GM12878 (cell line): ENCODE measurements around the gene ARL5C. TPM values are rescaled to one million over a fixed set of nuclear protein-coding genes. Genes with fewer than 3 reads are reported as not detected.

Experiments
- BHLHE40 ChIP-seq, 2 experiments: fragments of 450-650 bp in 1 of 2; IDR thresholded peaks; 2 replicates each; pipeline ENCODE4 v1.6.1; 2011 to 2017; ENCODE audit warnings: low read depth in 2 of 2, borderline replicate concordance in 1 of 2, improper control_type of control experiment in 1 of 2, low read length in 1 of 2, mild to moderate bottlenecking in 1 of 2
- CHD4 ChIP-seq: fragments of 200-600 bp; sonication (generic); IDR thresholded peaks from 2 replicates; pipeline ENCODE4 v1.6.1; 2016; ENCODE audit warnings: mild to moderate bottlenecking
- E2F4 ChIP-seq: IDR thresholded peaks from 2 replicates; pipeline ENCODE4 v1.6.1; 2012; ENCODE audit warnings: low read depth, low read length, improper control_type of control experiment
- ETV6 ChIP-seq, 2 experiments: fragments of 450-650 bp in 1 of 2; IDR thresholded peaks in 1 of 2; conservative IDR thresholded peaks in 1 of 2; 2 replicates each; pipeline ENCODE4 v1.6.1; 2014; ENCODE audit warnings: antibody characterized with exemption in 1 of 2, borderline replicate concordance in 1 of 2, low read depth in 1 of 2, mild to moderate bottlenecking in 1 of 2, moderate library complexity in 1 of 2
- EZH2 ChIP-seq: IDR thresholded peaks from 2 replicates; pipeline ENCODE4 v1.6.1; 2012; ENCODE audit warnings: low read depth, mild to moderate bottlenecking, control low read depth, inconsistent platforms, low read length, borderline replicate concordance; ENCODE audit not compliant: control insufficient read depth
- FOS ChIP-seq: IDR thresholded peaks from 3 replicates; pipeline ENCODE4 v1.6.1; 2011; ENCODE audit warnings: borderline replicate concordance; ENCODE audit not compliant: insufficient read length; ENCODE audit errors: extremely low read depth
- FOXM1 ChIP-seq: IDR thresholded peaks from 2 replicates; pipeline ENCODE4 v1.6.1; 2012; ENCODE audit warnings: low read depth, mild to moderate bottlenecking, inconsistent platforms, low read length, moderate library complexity
- IKZF1 ChIP-seq: fragments of 450-650 bp; conservative IDR thresholded peaks from 2 replicates; pipeline ENCODE4 v1.6.1; 2017; ENCODE audit warnings: antibody characterized with exemption, mild to moderate bottlenecking
- IRF4 ChIP-seq: IDR thresholded peaks from 2 replicates; pipeline ENCODE4 v1.6.1; 2011; ENCODE audit warnings: low read depth, low read length
- JUNB ChIP-seq: IDR thresholded peaks from 2 replicates; pipeline ENCODE4 v1.6.1; 2016; ENCODE audit warnings: antibody characterized with exemption, mild to moderate bottlenecking
- LARP7 ChIP-seq: fragments of 450-650 bp; IDR thresholded peaks from 2 replicates; pipeline ENCODE4 v1.6.1; 2017; ENCODE audit warnings: mild to moderate bottlenecking
- NBN ChIP-seq: fragments of 450-650 bp; IDR thresholded peaks from 2 replicates; pipeline ENCODE4 v1.6.1; 2016
- NFIC ChIP-seq: IDR thresholded peaks from 2 replicates; pipeline ENCODE4 v1.6.1; 2012; ENCODE audit warnings: low read depth, mild to moderate bottlenecking, inconsistent platforms, low read length, moderate library complexity
- NFXL1 ChIP-seq: fragments of 450-650 bp; IDR thresholded peaks from 2 replicates; pipeline ENCODE4 v1.6.1; 2017; ENCODE audit warnings: antibody characterized with exemption, mild to moderate bottlenecking, borderline replicate concordance
- NR2C1 ChIP-seq: fragments of 450-650 bp; IDR thresholded peaks from 2 replicates; pipeline ENCODE4 v1.6.1; 2017; ENCODE audit warnings: antibody characterized with exemption, mild to moderate bottlenecking, moderate library complexity
- POLR2A ChIP-seq: IDR thresholded peaks from 2 replicates; pipeline ENCODE4 v1.6.1; 2011; ENCODE audit warnings: low read depth, mild to moderate bottlenecking, low read length
- RELB ChIP-seq: fragments of 450-650 bp; IDR thresholded peaks from 2 replicates; pipeline ENCODE4 v1.6.1; 2017; ENCODE audit warnings: low read depth, mild to moderate bottlenecking, moderate library complexity
- SUPT20H ChIP-seq: IDR thresholded peaks from 2 replicates; pipeline ENCODE4 v1.6.1; 2011; ENCODE audit warnings: low read depth, mild to moderate bottlenecking, low read length, moderate library complexity, borderline replicate concordance; ENCODE audit not compliant: control insufficient read depth
- ZBTB33 ChIP-seq: fragments of 450-650 bp; IDR thresholded peaks from 2 replicates; pipeline ENCODE4 v1.6.1; 2017; ENCODE audit warnings: mild to moderate bottlenecking
- ZBTB4 ChIP-seq: fragments of 450-650 bp; formaldehyde crosslinking; IDR thresholded peaks from 2 replicates; pipeline ENCODE4 v1.4.0; 2022; ENCODE audit warnings: mild to moderate bottlenecking, moderate library complexity
- ZNF274 ChIP-seq: IDR thresholded peaks from one replicate; pipeline ENCODE4 v1.8.0; 2011; ENCODE audit not compliant: insufficient read length, insufficient read depth
- ZSCAN29 ChIP-seq: fragments of 450-650 bp; IDR thresholded peaks from 2 replicates; pipeline ENCODE4 v1.6.1; 2017; ENCODE audit warnings: mild to moderate bottlenecking, moderate library complexity
- polyA plus RNA-seq, 11 experiments: library from polyadenylated mRNA; depleted of rRNA in 4 of 11; unstranded in 6 of 11; stranded (reverse) in 5 of 11; fragments of >200 nt; fragmentation: Nextera tagmentation in 4 of 11; fragmentation: Illumina TruSeq in 1 of 11; extraction: Ambion mirVana in 4 of 11; extraction: Trizol in 1 of 11; gene quantifications; 1 replicate in 1 of 11; 2 replicates in 10 of 11; pipeline versions ENCODE4 v1.2.1 to v1.2.3, GENCODE V29; 2011 to 2016; ENCODE audit warnings: inconsistent platforms in 2 of 11, missing spikeins in 2 of 11, low read depth in 1 of 11
- total RNA-seq, 4 experiments: library from RNA; depleted of rRNA in 3 of 4; stranded (reverse); fragments of >200 nt in 3 of 4; fragmentation: Illumina TruSeq in 1 of 4; extraction: Trizol in 1 of 4; gene quantifications; 2 replicates each; pipeline versions ENCODE4 v1.2.1 to v1.2.3, GENCODE V29; 2013 to 2021

The ARL5C gene
- total and polyA plus RNA-seq, 10 of the 15 experiments (the other 5 are each of a cell fraction or from before 2014, with no cell fraction given), result not detected

GRCh38 chr17:39200070-39200879, 34.3 kb upstream of the ARL5C start, which contains the start of gene RPL19 (continued):
- TF ChIP-seq BHLHE40 (IDR thresholded peaks at IDR 0.05; ENCODE audit: borderline replicate concordance in 1 of 2, low read depth in 2 of 2, low read length in 1 of 2) (peak; percentile 96 to 99), JUNB (peak; percentile 22; the same call in 1 of the 2 replicates), NR2C1 (no peak), SUPT20H (no peak), RELB (peak; percentile 81), FOXM1 (peak; percentile 59), IRF4 (no peak), EZH2 (no peak), E2F4 (no peak), ZBTB33 (no peak), ZSCAN29 (no peak), CHD4 (no peak), POLR2A (peak; percentile 98), NFXL1 (no peak), FOS (no peak), IKZF1 (peak; percentile 42), ETV6 (conservative IDR thresholded peaks at IDR 0.05 in 1 of 2, IDR thresholded peaks at IDR 0.05 in 1 of 2; ENCODE audit: borderline replicate concordance in 1 of 2, low read depth in 1 of 2) (no peak), NFIC (peak; percentile 83), ZNF274 (no peak), LARP7 (0 out of 2 replicates have a peak, but pooled peaks have one; percentile 16), NBN (peak; percentile 82), ZBTB4 (CRISPR knock-in tag) (no peak)
